GM12891 (cell line): Measurements from ENCODE around the gene CYP27A1.

Source experiments
- DNase-seq: peaks from one replicate; pipeline ENCODE4 v3.0.0; 2011; ENCODE audit warnings: low spot score; ENCODE audit not compliant: insufficient read length
- FAIRE-seq: peaks from 2 replicates; lab custom pipeline; 2011; peaks lifted over from hg19 to GRCh38; lab: Jason Lieb, UNC
- PAX5 ChIP-seq: IDR thresholded peaks from 2 replicates; pipeline ENCODE4 v1.6.1; 2011; ENCODE audit warnings: low read length, moderate library complexity, mild to moderate bottlenecking; ENCODE audit not compliant: insufficient read depth, severe bottlenecking
- POLR2A ChIP-seq: IDR thresholded peaks from 2 replicates; pipeline ENCODE4 v1.6.1; 2011; ENCODE audit warnings: low read depth, low read length, control low read depth
- POLR2AphosphoS5 ChIP-seq: IDR thresholded peaks from 2 replicates; pipeline ENCODE4 v1.6.1; 2011; ENCODE audit warnings: low read depth, low read length, control low read depth
- POU2F2 ChIP-seq: IDR thresholded peaks from 2 replicates; pipeline ENCODE4 v1.6.1; 2011; ENCODE audit warnings: low read depth, mild to moderate bottlenecking, control low read depth, low read length, moderate library complexity
- SPI1 ChIP-seq: IDR thresholded peaks from 2 replicates; pipeline ENCODE4 v1.6.1; 2011; ENCODE audit warnings: low read depth, low read length, control low read depth
- TAF1 ChIP-seq: IDR thresholded peaks from 2 replicates; pipeline ENCODE4 v1.6.1; 2011; ENCODE audit warnings: low read depth, low read length, control low read depth

The CYP27A1 gene

DNA sequence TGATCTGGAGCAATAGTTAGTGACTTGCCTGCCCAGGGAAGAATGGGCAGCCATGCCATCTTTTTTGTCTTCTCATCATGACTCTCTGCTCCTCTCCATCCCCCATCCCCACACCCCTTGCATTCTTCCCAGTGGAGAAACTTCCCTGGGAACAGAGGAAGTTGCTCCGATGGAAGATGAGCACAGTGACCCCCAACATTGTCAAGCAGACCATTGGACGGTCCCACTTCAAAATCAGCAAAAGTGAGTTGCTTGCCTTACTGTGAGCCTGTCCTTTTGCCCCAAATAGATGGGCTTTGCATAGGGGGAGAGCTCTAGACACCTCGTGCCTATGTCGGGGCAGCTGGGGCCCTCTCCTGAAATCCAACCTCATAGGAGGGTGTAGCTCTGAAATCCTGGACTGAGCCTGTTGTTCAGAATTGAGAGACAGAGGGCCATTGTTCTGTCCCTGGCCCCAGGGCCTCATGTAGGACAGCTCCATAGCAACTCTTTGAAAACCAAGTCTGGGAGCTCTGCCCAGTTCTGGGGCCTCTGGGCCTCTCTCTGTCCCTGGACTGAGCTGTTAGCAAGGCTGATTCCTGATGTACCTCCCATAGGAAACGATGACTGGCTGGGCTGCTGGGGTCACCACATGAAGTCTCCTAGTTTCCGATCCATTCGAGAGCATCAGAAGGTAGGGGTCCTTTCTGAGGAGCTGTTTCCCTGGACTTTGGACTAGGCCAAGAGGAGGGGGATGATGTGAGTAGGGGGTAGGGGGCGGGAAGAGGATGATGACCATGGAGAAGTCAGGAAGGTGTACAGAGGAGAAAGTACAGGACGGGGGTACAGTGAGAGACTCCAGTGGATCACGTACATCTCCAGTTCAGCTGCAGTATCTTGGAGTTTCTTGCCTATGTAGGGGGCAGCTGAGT is 36.1 kb upstream of the CYP27A1 start:
- TF ChIP-seq TAF1 (no peak), POU2F2 (no peak), PAX5 (no peak), POLR2AphosphoS5 (no peak), POLR2A (no peak), SPI1 (no peak)
- DNase-seq (no peak), FAIRE-seq (no peak)

DNA sequence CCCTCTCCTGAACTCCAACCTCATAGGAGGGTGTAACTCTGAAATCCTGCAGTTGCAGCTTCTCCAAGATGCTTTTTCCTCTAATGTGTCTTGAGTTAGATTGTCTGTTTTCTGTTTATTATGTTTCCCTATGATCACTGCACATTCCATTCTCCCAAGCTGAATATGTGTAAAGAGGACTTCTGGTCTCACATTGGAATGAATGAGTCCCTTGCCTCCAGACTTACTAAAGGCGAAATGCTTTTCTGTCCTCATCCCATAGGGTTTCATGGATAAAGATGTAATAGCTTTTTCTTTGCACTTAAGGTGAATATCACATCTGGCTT is 35.5 kb upstream of the CYP27A1 start:
- DNase-seq: no peak

DNA sequence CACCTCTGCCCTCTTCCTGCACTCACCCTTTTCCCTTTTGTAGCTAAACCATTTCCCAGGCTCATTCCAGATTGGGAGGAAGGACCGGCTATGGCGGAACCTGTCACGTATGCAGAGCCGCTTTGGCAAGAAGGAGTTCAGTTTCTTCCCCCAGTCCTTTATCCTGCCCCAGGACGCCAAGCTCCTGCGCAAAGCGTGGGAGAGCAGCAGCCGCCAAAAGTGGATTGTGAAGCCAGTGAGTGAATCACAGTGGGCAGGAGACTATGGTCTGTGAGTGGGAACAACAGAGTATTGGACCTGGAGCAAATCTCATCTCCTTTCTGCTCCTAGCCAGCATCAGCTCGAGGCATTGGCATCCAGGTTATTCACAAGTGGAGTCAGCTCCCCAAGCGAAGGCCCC is 35.0 kb upstream of the CYP27A1 start:
- FAIRE-seq: no peak
- TF ChIP-seq SPI1 (no peak), POU2F2 (no peak), POLR2AphosphoS5 (no peak), TAF1 (no peak), PAX5 (no peak), POLR2A (no peak)

More for the DNA sequence above, 35.5 kb upstream of the CYP27A1 start:
- no peak for FAIRE-seq
- TF ChIP-seq POLR2A (no peak), TAF1 (no peak), SPI1 (no peak), POU2F2 (no peak), POLR2AphosphoS5 (no peak), PAX5 (no peak)

DNA sequence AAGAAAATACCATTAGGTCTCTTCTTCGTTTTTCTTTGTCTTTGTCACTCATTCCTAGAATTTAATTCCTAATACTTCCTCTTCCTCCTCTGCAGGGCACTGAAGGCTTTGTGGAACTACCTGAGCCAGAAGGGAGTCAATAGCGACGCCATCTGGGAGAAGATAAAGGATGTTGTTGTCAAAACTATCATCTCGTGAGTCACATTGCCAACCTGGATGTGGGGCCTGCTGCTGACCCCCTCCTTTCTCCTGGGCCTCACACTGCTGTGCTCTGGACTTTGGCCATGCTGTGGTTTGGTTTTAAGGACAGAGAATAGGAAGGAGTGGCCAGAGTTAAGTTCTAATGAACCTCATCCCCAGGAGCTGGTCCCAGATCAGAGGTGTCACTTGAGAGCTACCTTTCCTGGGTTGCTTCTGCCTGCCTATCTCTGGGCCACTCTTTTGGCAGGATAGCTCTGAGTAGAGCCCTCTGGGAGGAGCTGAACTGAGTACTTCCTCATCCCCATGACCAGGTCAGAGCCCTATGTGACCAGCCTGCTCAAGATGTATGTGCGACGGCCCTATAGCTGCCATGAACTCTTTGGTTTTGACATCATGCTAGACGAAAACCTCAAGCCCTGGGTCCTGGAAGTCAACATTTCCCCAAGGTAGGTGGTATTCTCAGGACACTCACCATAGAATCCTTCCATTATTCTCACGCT is 33.1 kb upstream of the CYP27A1 start:
- TF ChIP-seq SPI1: no peak
- TF ChIP-seq PAX5: no peak
- no peak for TF ChIP-seq POLR2AphosphoS5
- no peak for FAIRE-seq
- no peak for DNase-seq

More for the DNA sequence above, 35.0 kb upstream of the CYP27A1 start:
- no peak for DNase-seq

DNA sequence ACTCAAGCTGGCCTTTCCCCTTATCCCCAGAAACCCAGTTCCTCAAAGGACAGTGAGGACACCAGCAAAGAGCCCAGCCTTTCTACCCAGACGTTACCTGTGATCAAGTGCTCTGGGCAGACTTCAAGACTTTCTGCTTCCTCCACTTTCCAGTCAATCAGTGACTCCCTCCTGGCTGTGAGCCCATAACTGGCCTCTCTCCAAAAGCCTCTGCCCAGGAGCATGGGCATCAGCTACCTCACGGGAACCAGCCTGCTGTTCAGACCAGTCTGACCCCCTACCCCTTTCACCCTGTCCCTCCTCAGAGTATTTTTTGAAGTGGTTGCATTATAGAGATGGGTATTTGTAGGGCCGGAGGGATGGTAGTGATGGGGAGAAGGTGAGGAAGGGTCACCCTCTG is 27.7 kb upstream of the CYP27A1 start:
- TF ChIP-seq POLR2AphosphoS5 (no peak), SPI1 (no peak), POU2F2 (no peak), POLR2A (no peak)
- no peak for FAIRE-seq
- DNase-seq: no peak

DNA sequence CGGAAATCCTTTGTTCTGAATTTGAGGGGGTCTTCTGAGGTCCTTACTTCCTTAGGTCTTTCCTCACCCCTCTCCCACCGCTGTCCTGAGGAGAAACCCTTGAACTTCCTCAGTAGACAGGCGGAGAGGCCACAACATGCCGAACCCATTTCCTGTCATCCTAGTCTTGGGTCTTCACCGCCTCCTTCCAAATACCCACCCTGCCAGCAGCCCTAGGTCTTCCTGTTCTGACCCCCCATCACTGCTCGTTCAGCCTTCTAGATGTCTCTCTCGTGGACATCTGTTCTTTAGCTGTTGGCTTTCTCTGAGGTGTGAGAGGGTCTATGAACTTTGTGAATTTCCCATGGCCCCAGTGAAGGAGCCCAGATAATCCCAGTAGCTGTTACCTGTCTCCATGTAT is 27.2 kb upstream of the CYP27A1 start:
- TF ChIP-seq PAX5 (no peak), SPI1 (no peak), POU2F2 (no peak), TAF1 (no peak), POLR2AphosphoS5 (no peak), POLR2A (no peak)
- no peak for DNase-seq
- no peak for FAIRE-seq

DNA sequence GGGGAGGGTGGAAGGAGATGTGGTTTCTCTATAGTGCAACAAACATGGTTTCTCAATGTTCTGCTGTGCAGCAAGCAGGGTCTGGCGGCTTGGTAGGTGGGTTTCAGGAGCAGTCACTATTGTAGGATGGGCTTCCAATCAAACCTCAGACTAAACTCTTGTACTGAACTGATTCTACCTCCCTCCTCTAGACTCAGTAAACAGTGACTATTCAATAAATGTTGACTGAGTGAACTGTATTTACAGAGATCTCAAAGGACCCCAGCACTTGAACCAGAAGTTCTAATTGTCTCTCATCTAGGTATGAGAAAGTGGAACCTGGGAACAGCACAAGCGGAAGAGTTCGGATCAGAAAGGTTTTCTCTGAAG is 26.8 kb upstream of the CYP27A1 start:
- FAIRE-seq: no peak
- TF ChIP-seq TAF1 (no peak), POLR2AphosphoS5 (no peak)
- DNase-seq: no peak

DNA sequence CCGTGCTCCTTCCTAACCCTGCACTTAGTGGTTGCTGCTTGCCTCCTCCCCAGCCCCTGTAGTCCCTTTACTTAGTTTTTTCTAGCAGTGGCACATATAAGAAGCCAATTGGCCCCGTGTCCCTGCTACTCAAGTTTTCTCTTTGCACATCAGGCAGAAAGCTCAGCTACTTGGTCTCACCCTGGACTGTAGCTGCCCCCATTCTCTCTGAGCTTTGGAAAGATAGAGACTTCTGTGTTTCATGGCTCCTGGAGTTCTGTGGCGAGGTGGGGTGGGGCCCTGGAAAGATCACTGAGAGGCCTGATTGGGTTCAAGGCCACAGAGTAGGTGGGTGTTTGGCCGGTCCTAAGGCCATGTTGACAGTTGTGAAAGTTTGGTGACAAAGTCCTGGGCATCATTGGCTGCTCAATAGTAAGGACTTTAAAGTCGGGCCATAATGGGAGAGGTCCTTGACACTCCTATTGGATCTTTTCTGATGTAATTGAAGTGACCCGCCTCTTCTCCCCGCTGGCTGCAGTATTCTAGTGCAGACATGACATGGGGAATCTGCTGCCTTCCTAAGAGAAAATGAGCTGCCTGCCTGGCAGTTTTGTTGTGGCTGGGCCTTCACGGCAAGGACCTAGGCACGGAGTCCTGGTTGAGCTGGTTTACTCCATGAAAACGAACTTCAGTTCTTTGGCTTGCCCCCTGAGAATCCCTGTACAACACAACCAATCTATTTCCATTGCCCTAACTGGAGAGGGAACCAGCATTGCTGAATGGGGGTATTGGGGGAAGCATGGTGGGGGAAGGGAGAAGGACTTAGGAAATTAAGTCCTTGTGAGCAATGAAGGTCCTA is 26.2 kb upstream of the CYP27A1 start:
- TF ChIP-seq PAX5 (no peak), POLR2A (no peak), TAF1 (no peak), POLR2AphosphoS5 (no peak)
- FAIRE-seq (no peak), DNase-seq (no peak)

DNA sequence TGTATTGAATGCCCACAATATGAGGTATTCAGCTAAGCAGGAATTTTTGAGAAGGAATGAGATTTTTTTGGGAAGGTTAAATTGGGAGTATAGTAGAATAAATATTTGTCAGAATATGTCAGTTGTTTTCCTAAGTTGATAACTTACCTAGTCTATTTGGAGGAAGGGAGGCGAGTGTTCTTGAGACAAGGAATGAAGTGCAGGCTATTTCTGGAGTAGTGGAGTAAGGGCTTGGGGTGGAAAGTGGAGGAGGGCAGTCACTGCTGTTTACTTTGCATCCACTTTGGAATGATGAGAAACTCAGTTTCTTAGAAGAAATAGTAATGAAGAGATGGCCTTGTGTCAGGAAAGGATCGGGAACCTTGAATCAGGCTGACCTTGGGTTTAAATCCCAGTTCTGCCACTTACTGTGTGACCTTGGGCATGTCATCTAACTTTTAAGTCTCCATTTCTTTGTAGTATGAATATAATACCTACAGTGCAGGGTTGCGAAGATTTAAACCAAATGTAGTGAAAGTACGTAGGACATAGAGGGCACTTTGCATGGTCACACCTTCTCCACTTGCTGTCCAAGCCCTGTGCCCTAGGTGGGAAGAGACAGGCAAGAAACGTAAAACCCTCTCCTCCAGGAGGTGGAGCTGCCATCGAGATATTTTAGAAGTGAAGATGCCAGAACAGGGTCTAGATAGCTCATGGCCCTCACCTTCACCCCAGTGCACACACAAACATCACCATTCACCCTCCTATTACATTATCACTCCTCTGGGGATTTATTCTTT is 25.2 kb upstream of the CYP27A1 start:
- DNase-seq (no peak), FAIRE-seq (no peak)
- TF ChIP-seq SPI1: no peak
- TF ChIP-seq POLR2A: no peak
- no peak for TF ChIP-seq TAF1
- TF ChIP-seq POU2F2: no peak
- no peak for TF ChIP-seq POLR2AphosphoS5
- no peak for TF ChIP-seq PAX5
